Fibroblast of pulmonary artery (primary cell): ENCODE measurements around the gene COL26A1.
A peak's percentile ranks its signal among the peaks of the same experiment; 100 is the strongest.

Experiments used
- DNase-seq: peaks from one replicate; pipeline ENCODE4 v3.0.0-alpha.2; 2010; ENCODE audit warnings: low read depth
- H3K4me3 ChIP-seq: replicated peaks from 2 replicates; pipeline ENCODE4 v1.5.1; 2011; ENCODE audit warnings: low read depth, mild to moderate bottlenecking, control low read depth, low read length, moderate library complexity
- CTCF ChIP-seq: IDR thresholded peaks from 2 replicates; pipeline ENCODE4 v1.5.1; 2011; ENCODE audit warnings: mild to moderate bottlenecking, control low read depth, low read length, inconsistent platforms; ENCODE audit errors: missing control alignments

COL26A1 gene

GRCh38 chr7:101357433-101357832 is 5.2 kb upstream of the COL26A1 start:
- TF ChIP-seq CTCF, result no peak
- no peak for DNase-seq
- no peak overlapping the region for H3K4me3 ChIP-seq

GRCh38 chr7:101363196-101363733 is 590 bp downstream of the COL26A1 start:
- H3K4me3 ChIP-seq, result no peak overlapping the region
- DNase-seq, result no peak
- no peak for TF ChIP-seq CTCF

GRCh38 chr7:101363734-101364374 is 1.2 kb downstream of the COL26A1 start:
- TF ChIP-seq CTCF, result peak; percentile 55
- peak overlapping the region; percentile 33 for H3K4me3 ChIP-seq
- peak; percentile 62 for DNase-seq

GRCh38 chr7:101365956-101366355 is 3.3 kb downstream of the COL26A1 start:
- no peak for TF ChIP-seq CTCF
- no peak overlapping the region for H3K4me3 ChIP-seq
- DNase-seq, result no peak

- DNase-seq, result no peak
- H3K4me3 ChIP-seq, result no peak overlapping the region
These were observed 5.0 kb downstream of the COL26A1 start for GRCh38 chr7:101367676-101368075.

GRCh38 chr7:101368422-101369165 is 5.9 kb downstream of the COL26A1 start:
- no peak for TF ChIP-seq CTCF
- no peak for DNase-seq
- H3K4me3 ChIP-seq, result no peak overlapping the region

More at GRCh38 chr7:101367676-101368075, 5.0 kb downstream of the COL26A1 start:
- TF ChIP-seq CTCF, result no peak
